ENCODE results near the gene ABHD12B. TPM values are rescaled to one million over a fixed set of nuclear protein-coding genes. Genes with fewer than 3 reads are reported as not detected.

Gene ABHD12B
- total and polyA plus RNA-seq, 9 of the 15 experiments (the other 6 are each of a cell fraction or from before 2014, with no cell fraction given), result not detected

DNA sequence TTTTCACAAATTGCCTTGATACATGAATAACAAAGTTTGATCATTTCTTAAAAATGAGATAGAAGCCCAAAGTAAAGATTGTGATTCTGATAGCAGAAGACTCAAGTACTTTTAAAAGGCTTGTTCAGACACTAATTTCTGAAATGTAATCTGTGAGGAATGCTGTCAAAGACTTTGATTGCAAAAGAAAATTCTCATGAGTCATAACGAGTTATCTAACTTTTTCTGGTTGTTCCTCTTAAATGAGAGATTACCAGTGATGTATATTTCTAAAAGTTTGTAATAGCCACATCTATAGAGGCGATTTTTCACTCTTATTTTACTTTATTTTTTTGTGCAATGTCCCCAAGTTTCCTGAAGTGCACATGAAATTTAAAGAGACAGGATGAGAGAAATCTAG lies 65.5 kb downstream of the ABHD12B start:
- H3K27me3 ChIP-seq (ENCODE audit: control insufficient read depth in 2 of 2, insufficient read depth in 2 of 2, low read length in 2 of 2), result no peaks in the 10 kb centered on the region
- peaks cover 14% of the 10 kb centered on the region; the same call in 2 of the 3 replicates for H3K36me3 ChIP-seq (ENCODE audit: control insufficient read depth, insufficient read depth, low read length)
- no peaks in the 10 kb centered on the region for H3K9me1 ChIP-seq (ENCODE audit: control insufficient read depth, insufficient read depth, low read length)
- ChIA-PET POLR2A (interaction anchor here (0.7 kb wide), 1 partner anchor 1119 kb away, joined by 5 read pairs; no protein-coding TSS in a partner anchor), CTCF (ENCODE audit: low intra/inter-chr PET ratio) (no interaction called here)
- no peak overlapping the region for H2AFZ ChIP-seq (ENCODE audit: low read depth, low read length)
- H3K9ac ChIP-seq (ENCODE audit: insufficient read depth in 1 of 2, low read depth in 2 of 2, low read length in 2 of 2), result no peak overlapping the region
- in situ Hi-C loops (cut with MboI), result no loop called here
- DNase-seq (ENCODE audit: extremely low read depth in 1 of 4, low spot score in 3 of 4), result no peak
- H4K20me1 ChIP-seq (replicated peaks; ENCODE audit: control insufficient read depth, insufficient read depth, low read length), result no peaks in the 10 kb centered on the region; the same call in 1 of the 2 replicates
- TF ChIP-seq FOSL1 (tag; conservative IDR thresholded peaks at IDR 0.05) (peak; percentile 52; the same call in 1 of the 2 replicates), NFE2 (IDR thresholded peaks at IDR 0.05; ENCODE audit: low read depth) (peak; percentile 32; the same call in 1 of the 2 replicates), CEBPB (tag; IDR thresholded peaks at IDR 0.05) (peak; percentile 45; the same call in 1 of the 2 replicates), GABPB2 (CRISPR knock-in tag; conservative IDR thresholded peaks at IDR 0.05) (no peak)
- TF ChIP-seq, protein P1, sequence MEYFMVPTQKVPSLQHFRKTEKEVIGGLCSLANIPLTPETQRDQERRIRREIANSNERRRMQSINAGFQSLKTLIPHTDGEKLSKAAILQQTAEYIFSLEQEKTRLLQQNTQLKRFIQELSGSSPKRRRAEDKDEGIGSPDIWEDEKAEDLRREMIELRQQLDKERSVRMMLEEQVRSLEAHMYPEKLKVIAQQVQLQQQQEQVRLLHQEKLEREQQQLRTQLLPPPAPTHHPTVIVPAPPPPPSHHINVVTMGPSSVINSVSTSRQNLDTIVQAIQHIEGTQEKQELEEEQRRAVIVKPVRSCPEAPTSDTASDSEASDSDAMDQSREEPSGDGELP (CRISPR knock-in tag; IDR thresholded peaks at IDR 0.05; ENCODE audit: borderline replicate concordance), result no peak
- TF ChIP-seq, protein P2, sequence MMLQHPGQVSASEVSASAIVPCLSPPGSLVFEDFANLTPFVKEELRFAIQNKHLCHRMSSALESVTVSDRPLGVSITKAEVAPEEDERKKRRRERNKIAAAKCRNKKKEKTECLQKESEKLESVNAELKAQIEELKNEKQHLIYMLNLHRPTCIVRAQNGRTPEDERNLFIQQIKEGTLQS (IDR thresholded peaks at IDR 0.05), result peak; percentile 35; the same call in 1 of the 2 replicates
- TF ChIP-seq, protein P2 (CRISPR knock-in tag; conservative IDR thresholded peaks at IDR 0.05), result no peak
- intact Hi-C loops (cut with micrococcal nuclease), result no loop called here
- H3K79me2 ChIP-seq (ENCODE audit: control insufficient read depth, insufficient read depth, low read length), result 0 out of 3 replicates have a peak, but pooled peaks cover 2% of the 10 kb centered on the region
- H3K4me1 ChIP-seq (replicated peaks in 1 of 2; ENCODE audit: control insufficient read depth in 2 of 2, insufficient read depth in 2 of 2, low read length in 2 of 2), result peaks cover 0 to 3% of the 10 kb centered on the region in 2 experiments; a peak in 4 of 5 replicates
- no peak for ATAC-seq
- no peak overlapping the region for H3K4me3 ChIP-seq
- BruUV-seq (replicated peaks), result no TSS peak
- no peak for FAIRE-seq
- WGBS (ENCODE audit: insufficient coverage, low coverage, missing lambda C conversion rate), result 0% methylated on average over 2 of the region's 2 CpGs
- no peak overlapping the region for H3K27ac ChIP-seq (ENCODE audit: extremely low read depth, low read depth, low read length)
- no peak overlapping the region for H3K4me2 ChIP-seq (ENCODE audit: insufficient read depth, low read length)
- H3K9me3 ChIP-seq (replicated peaks; ENCODE audit: control insufficient read depth, insufficient read depth, low read depth, low read length), result no peaks in the 10 kb centered on the region
